Endodermal cell (in vitro differentiated cells): Measurements from ENCODE around the gene TCF4. TPM values are rescaled to one million over a fixed set of nuclear protein-coding genes. Genes with fewer than 3 reads are reported as not detected.
A peak's percentile ranks its signal among the peaks of the same experiment; 100 is the strongest.

Experiments used
- DNase-seq: peaks from one replicate; pipeline ENCODE4 v3.0.0-alpha.2; 2017
- H3K27ac ChIP-seq: 2 replicates; pipeline ENCODE4 v1.5.1; 2013; ENCODE audit warnings: mild to moderate bottlenecking, low read depth, low read length, moderate library complexity
- H3K27me3 ChIP-seq: 2 replicates; pipeline ENCODE4 v1.6.1; 2013; ENCODE audit warnings: mild to moderate bottlenecking, low read length, moderate library complexity; ENCODE audit not compliant: insufficient read depth, control insufficient read depth, poor library complexity, severe bottlenecking
- H3K36me3 ChIP-seq: 2 replicates; pipeline ENCODE4 v1.7.0; 2013; ENCODE audit warnings: mild to moderate bottlenecking, low read length, moderate library complexity; ENCODE audit not compliant: control insufficient read depth, insufficient read depth
- H3K4me1 ChIP-seq: one replicate; pipeline ENCODE4 v1.7.0; 2013; ENCODE audit warnings: low read length; ENCODE audit not compliant: control insufficient read depth, insufficient read depth
- H3K4me3 ChIP-seq: 2 replicates; pipeline ENCODE4 v1.5.1; 2013; ENCODE audit warnings: mild to moderate bottlenecking, low read length, moderate library complexity
- H3K9ac ChIP-seq: 2 replicates; pipeline ENCODE4 v1.6.1; 2013; ENCODE audit warnings: mild to moderate bottlenecking, low read length, moderate library complexity; ENCODE audit not compliant: poor library complexity, severe bottlenecking; ENCODE audit errors: extremely low read depth
- H3K9me3 ChIP-seq: 2 replicates; pipeline ENCODE4 v1.6.1; 2013; ENCODE audit warnings: mild to moderate bottlenecking, low read length, moderate library complexity; ENCODE audit not compliant: control insufficient read depth
- H3K27ac Mint-ChIP-seq: 2 replicates; pipeline ENCODE4 v1.8.0; 2020; ENCODE audit warnings: mixed read lengths
- H3K27me3 Mint-ChIP-seq: 2 replicates; pipeline ENCODE4 v1.8.0; 2021; ENCODE audit warnings: mild to moderate bottlenecking, mixed read lengths; ENCODE audit not compliant: insufficient read depth
- H3K36me3 Mint-ChIP-seq: 2 replicates; pipeline ENCODE4 v1.8.0; 2020; ENCODE audit warnings: low read depth, mixed read lengths
- H3K4me1 Mint-ChIP-seq: 2 replicates; pipeline ENCODE4 v1.8.0; 2020; ENCODE audit warnings: mixed read lengths
- H3K4me3 Mint-ChIP-seq: 2 replicates; pipeline ENCODE4 v1.8.0; 2020; ENCODE audit warnings: mild to moderate bottlenecking, moderate library complexity, mixed read lengths
- H3K9me3 Mint-ChIP-seq: 2 replicates; pipeline ENCODE4 v1.8.0; 2020; ENCODE audit warnings: mild to moderate bottlenecking, mixed read lengths
- CTCF ChIP-seq: fragments of 200-600 bp; sonication (generic); conservative IDR thresholded peaks from 2 replicates; pipeline ENCODE4 v1.5.0; 2021; ENCODE audit warnings: antibody characterized with exemption, mild to moderate bottlenecking
- WGBS, 2 experiments: methylation state at CpG; one replicate each; pipeline versions ENCODE4 v1.1.5 to v1.1.7; 2013; ENCODE audit warnings: missing lambda C conversion rate in 2 of 2, mixed read lengths in 1 of 2; ENCODE audit not compliant: insufficient coverage in 1 of 2, insufficient read length in 1 of 2; 5-methylcytosine and 5-hydroxymethylcytosine counted together
- total RNA-seq, 2 donors: library from RNA; stranded (reverse); fragmentation: NEBNext Ultra II Directional in 1 of 2; extraction: Animal tissue kit (Norgen Biotek cat#: 25700) in 1 of 2; gene quantifications; 2 replicates in 1 of 2; 3 replicates in 1 of 2; pipeline ENCODE4 v1.2.1, GENCODE V29; 2021

TCF4 gene
- total RNA-seq, 2 donors from 2014 or later: 40.4 to 58.5 TPM

GRCh38 chr18:55387139-55387984 lies 200.6 kb downstream of the TCF4 start:
- peak overlapping the region; percentile 9 for H3K27ac ChIP-seq
- Mint-ChIP-seq H3K27me3 (no peaks in the 10 kb centered on the region), H3K9me3 (peaks cover 14% of the 10 kb centered on the region), H3K36me3 (peaks cover 14% of the 10 kb centered on the region), H3K4me3 (no peak overlapping the region), H3K4me1 (peaks cover 7% of the 10 kb centered on the region), H3K27ac (no peak overlapping the region)
- no peaks in the 10 kb centered on the region for H3K27me3 ChIP-seq
- WGBS, 2 experiments: 71 to 92% methylated on average over 4 to 8 of the region's 8 CpGs
- H3K36me3 ChIP-seq: no peaks in the 10 kb centered on the region
- no peak overlapping the region for H3K4me3 ChIP-seq
- no peak overlapping the region for H3K9ac ChIP-seq
- H3K9me3 ChIP-seq: peaks cover 9% of the 10 kb centered on the region
- TF ChIP-seq CTCF: no peak
- no peaks in the 10 kb centered on the region for H3K4me1 ChIP-seq
- no peak for DNase-seq

GRCh38 chr18:55386545-55386944 lies 201.4 kb downstream of the TCF4 start:
- Mint-ChIP-seq H3K4me3 (no peak overlapping the region), H3K4me1 (peaks cover 7% of the 10 kb centered on the region), H3K36me3 (peaks cover 18% of the 10 kb centered on the region), H3K27ac (no peak overlapping the region), H3K9me3 (peaks cover 18% of the 10 kb centered on the region), H3K27me3 (no peaks in the 10 kb centered on the region)
- H3K4me3 ChIP-seq: no peak overlapping the region
- peaks cover 15% of the 10 kb centered on the region for H3K9me3 ChIP-seq
- 82% methylated on average over 1 of the region's 1 CpG; no CpG with 5 or more reads in 1 of the 2 experiments for WGBS, 2 experiments
- H3K4me1 ChIP-seq: no peaks in the 10 kb centered on the region
- H3K9ac ChIP-seq: no peak overlapping the region
- no peak for TF ChIP-seq CTCF
- no peaks in the 10 kb centered on the region for H3K36me3 ChIP-seq
- no peak for DNase-seq
- H3K27ac ChIP-seq: no peak overlapping the region
- H3K27me3 ChIP-seq: no peaks in the 10 kb centered on the region

- Mint-ChIP-seq H3K4me1 (peaks cover 7% of the 10 kb centered on the region), H3K27ac (no peak overlapping the region), H3K36me3 (peaks cover 20% of the 10 kb centered on the region), H3K9me3 (peaks cover 18% of the 10 kb centered on the region), H3K27me3 (no peaks in the 10 kb centered on the region), H3K4me3 (no peak overlapping the region)
- DNase-seq: no peak
- Histone ChIP-seq H3K4me3 (no peak overlapping the region), H3K9me3 (peaks cover 15% of the 10 kb centered on the region), H3K27me3 (no peaks in the 10 kb centered on the region), H3K4me1 (no peaks in the 10 kb centered on the region), H3K27ac (no peak overlapping the region), H3K9ac (no peak overlapping the region), H3K36me3 (no peaks in the 10 kb centered on the region)
- no peak for TF ChIP-seq CTCF
- WGBS, 2 experiments: 93 to 96% methylated on average over 3 to 4 of the region's 4 CpGs
These were observed 202.2 kb downstream of the TCF4 start for GRCh38 chr18:55385770-55386169.
